ENCODE data around the gene VPS37B. TPM values are rescaled to one million over a fixed set of nuclear protein-coding genes. Genes with fewer than 3 reads are reported as not detected.

The VPS37B gene
- total and polyA plus RNA-seq, 2 of the 8 experiments (the other 6 are each of a cell fraction or from before 2014, with no cell fraction given): 11.9 to 15.7 TPM

DNA sequence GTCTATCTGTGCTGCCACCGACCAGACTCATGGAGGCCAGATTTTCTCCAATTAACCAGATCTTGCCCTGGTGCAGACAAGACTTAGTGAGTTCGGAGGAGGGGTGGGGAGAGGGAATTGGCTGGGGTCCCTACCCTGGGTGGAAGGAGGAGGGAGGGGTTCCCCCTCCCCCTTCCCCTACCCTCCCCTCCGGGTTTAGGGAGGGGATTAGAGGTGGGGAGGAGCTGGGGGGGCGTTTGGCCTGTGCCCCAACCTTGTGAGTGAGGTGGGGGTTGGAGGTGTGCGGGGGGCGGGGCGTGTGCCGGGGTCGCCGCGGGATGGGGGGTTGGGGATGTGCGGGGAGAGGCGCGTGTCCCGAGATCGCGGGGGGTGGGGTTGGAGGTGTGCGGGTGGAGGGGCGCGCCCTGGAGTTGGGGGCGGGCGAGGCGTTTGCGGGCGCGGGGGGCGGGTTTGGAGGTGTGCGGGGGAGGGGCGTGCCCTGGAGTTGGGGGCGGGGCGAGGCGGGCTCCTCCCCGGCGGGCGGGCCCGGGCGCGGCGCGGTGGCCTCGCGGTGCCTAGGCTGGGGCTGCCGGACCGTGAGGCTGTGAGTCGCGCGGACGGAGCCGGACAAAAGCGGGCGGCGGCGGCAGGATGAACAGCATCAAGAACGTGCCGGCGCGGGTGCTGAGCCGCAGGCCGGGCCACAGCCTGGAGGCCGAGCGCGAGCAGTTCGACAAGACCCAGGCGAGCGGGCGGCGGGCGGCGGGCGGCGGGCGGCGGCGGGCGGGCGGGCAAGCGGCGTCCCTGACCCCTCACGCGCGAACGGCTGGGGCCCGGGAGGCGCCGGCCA, 60.8 kb downstream of the VPS37B start, which contains the start of gene HIP1R:
Gene HIP1R (plus strand): TSS at position 537 of the 829 bp plus-strand sequence. CDS start 94 bp downstream, at position 631.
- no peak within 1 kb of the TSS for H2AK5ac ChIP-seq (ENCODE audit: low read depth, low read length)
- peak within 1 kb of the TSS; percentile 84; the same call in 1 of the 2 replicates for H2AFZ ChIP-seq (ENCODE audit: low read length)
- H3K27ac ChIP-seq (ENCODE audit: low read depth, low read length): no peak within 1 kb of the TSS
- H3K36me3 ChIP-seq (ENCODE audit: control insufficient read depth in 2 of 4, insufficient read depth in 4 of 4, low read length in 3 of 4): no peaks in the 10 kb centered on the region; a peak in 1 of 8 replicates
- no peak within 1 kb of the TSS for H3K4ac ChIP-seq (replicated peaks; ENCODE audit: insufficient read length, low read depth, low read length)
- peaks cover 0 to 13% (median 0%) of the 10 kb centered on the region in 4 experiments; a peak in 3 of 7 replicates for H3K4me1 ChIP-seq (replicated peaks in 1 of 4; ENCODE audit: control insufficient read depth in 3 of 4, insufficient read depth in 4 of 4, low read length in 3 of 4)
- H4K8ac ChIP-seq (ENCODE audit: extremely low read depth, insufficient read depth, low read length): peak within 1 kb of the TSS; percentile 87; the same call in 1 of the 2 replicates
- no peak within 1 kb of the TSS for H3K14ac ChIP-seq (ENCODE audit: insufficient read length)
- 3% methylated on average over 4 of the region's 85 CpGs; no CpG with 5 or more reads in 1 of the 2 experiments for WGBS, 2 experiments (ENCODE audit: extremely low coverage in 1 of 2, insufficient coverage in 1 of 2, insufficient read length in 1 of 2, insufficient replicate concordance in 2 of 2, low coverage in 1 of 2, low lambda C conversion rate in 2 of 2, missing lambda C conversion rate in 1 of 2)
- no peaks in the 10 kb centered on the region; a peak in 1 of 4 replicates for H3K79me2 ChIP-seq (ENCODE audit: control insufficient read depth in 1 of 2, insufficient read depth in 2 of 2, low read length in 2 of 2)
- no peak within 1 kb of the TSS for H3K56ac ChIP-seq (replicated peaks; ENCODE audit: insufficient read length, low read depth, low read length)
- H3K79me1 ChIP-seq (ENCODE audit: low read depth, low read length): peaks cover 10% of the 10 kb centered on the region; the same call in 1 of the 2 replicates
- H2BK15ac ChIP-seq (ENCODE audit: low read length): no peak within 1 kb of the TSS
- H2BK20ac ChIP-seq (ENCODE audit: low read length): no peak within 1 kb of the TSS
- H3K4me3 ChIP-seq (ENCODE audit: extremely low read depth in 1 of 4, insufficient read depth in 2 of 4, low read depth in 3 of 4, low read length in 4 of 4): peak within 1 kb of the TSS; percentile 58 to 74 (median 66)
- peaks cover 2 to 30% (median 22%) of the 10 kb centered on the region in 4 experiments for H3K27me3 ChIP-seq (replicated peaks in 1 of 4; ENCODE audit: control insufficient read depth in 3 of 4, extremely low read depth in 1 of 4, insufficient read depth in 3 of 4, low read length in 3 of 4)
- H2BK5ac ChIP-seq (ENCODE audit: low read depth, low read length): no peak within 1 kb of the TSS
- peak within 1 kb of the TSS in 2 of 4 experiments; percentile 61 to 81; a peak in 3 of 7 replicates for H3K9ac ChIP-seq (replicated peaks in 1 of 4; ENCODE audit: extremely low read depth in 1 of 4, low read depth in 3 of 4, low read length in 3 of 4)
- ChIA-PET CTCF (ENCODE audit: partially characterized antibody) (interaction anchor here (0.8 to 4.3 kb wide), 4 partner anchors 11 to 373 kb away, joined by 3 to 29 read pairs (median 6); no protein-coding TSS in a partner anchor), POLR2A (ENCODE audit: partially characterized antibody) (interaction anchor here (0.8 to 2.0 kb wide), 3 partner anchors 45 to 267 kb away, joined by 3 to 6 read pairs (median 4); partner anchors contain the start of gene OGFOD2)
- H4K5ac ChIP-seq (ENCODE audit: insufficient read length, low read depth, low read length): no peak within 1 kb of the TSS
- H2BK120ac ChIP-seq (replicated peaks; ENCODE audit: low read depth, low read length): no peak within 1 kb of the TSS
- H2BK12ac ChIP-seq (ENCODE audit: low read depth, low read length): no peak within 1 kb of the TSS
- peak within 1 kb of the TSS; percentile 4; the same call in 1 of the 2 replicates for H3K18ac ChIP-seq (ENCODE audit: extremely low read depth, low read length)
- peaks cover 10 to 14% of the 10 kb centered on the region in 2 experiments for H4K20me1 ChIP-seq (replicated peaks in 1 of 2; ENCODE audit: control insufficient read depth in 1 of 2, insufficient read depth in 2 of 2, low read length in 2 of 2)
- no peaks in the 10 kb centered on the region for H3K9me3 ChIP-seq (ENCODE audit: insufficient read depth in 2 of 2, low read depth in 1 of 2, low read length in 1 of 2)
- H3K23me2 ChIP-seq (ENCODE audit: low read depth, low read length): peaks cover 13% of the 10 kb centered on the region; the same call in 1 of the 2 replicates
- TF ChIP-seq TEAD4 (IDR thresholded peaks at IDR 0.05; ENCODE audit: low read depth, low read length): no peak
- no peak for TF ChIP-seq TBP (IDR thresholded peaks at IDR 0.05; ENCODE audit: low read depth, low read length)
- TF ChIP-seq PHF8 (conservative IDR thresholded peaks at IDR 0.05; ENCODE audit: low read depth, low read length): peak; percentile 27; the same call in 1 of the 2 replicates
- TF ChIP-seq TAF1 (IDR thresholded peaks at IDR 0.05; ENCODE audit: low read depth, low read length): no peak
- peak; percentile 81; the same call in 1 of the 2 replicates for TF ChIP-seq KDM1A (IDR thresholded peaks at IDR 0.05; ENCODE audit: borderline replicate concordance, low read length)
- no peak for TF ChIP-seq NANOG (IDR thresholded peaks at IDR 0.05; ENCODE audit: insufficient read depth, low read depth, low read length, poor library complexity, severe bottlenecking)
- TF ChIP-seq SUZ12 (IDR thresholded peaks at IDR 0.05; ENCODE audit: low read length): no peak
- TF ChIP-seq BACH1 (IDR thresholded peaks at IDR 0.05; ENCODE audit: low read length): no peak
- TF ChIP-seq SRF (IDR thresholded peaks at IDR 0.05; ENCODE audit: low read depth, low read length): no peak
- peak; percentile 19 for TF ChIP-seq ASH2L (IDR thresholded peaks at IDR 0.05; ENCODE audit: low read length)
- no peak for TF ChIP-seq GTF2F1 (IDR thresholded peaks at IDR 0.05; ENCODE audit: borderline replicate concordance, low read depth, low read length)
- no peak within 1 kb of the TSS for H4K91ac ChIP-seq (replicated peaks; ENCODE audit: insufficient read length, low read length)
- H3K23ac ChIP-seq (ENCODE audit: insufficient read length): no peak within 1 kb of the TSS
- DNase-seq (ENCODE audit: low read depth in 1 of 2, low spot score in 2 of 2) (peak in 1 of 2 experiments; percentile 78), FAIRE-seq (no peak)
- peak within 1 kb of the TSS; percentile 83 to 95 for H3K4me2 ChIP-seq (ENCODE audit: insufficient read depth in 1 of 2, low read depth in 2 of 2, low read length in 2 of 2)

All from H1 (cell line).